HEK293T (cell line): Measurements from ENCODE around the gene TMEM134.
A peak's percentile ranks its signal among the peaks of the same experiment; 100 is the strongest.

ENCODE experiments used
- ARNT ChIP-seq: fragments of 450-650 bp; IDR thresholded peaks from 2 replicates; pipeline ENCODE4 v1.6.1; 2017; ENCODE audit warnings: mild to moderate bottlenecking
- BHLHE40 ChIP-seq: fragments of 450-650 bp; IDR thresholded peaks from 2 replicates; pipeline ENCODE4 v1.6.1; 2016; ENCODE audit warnings: mild to moderate bottlenecking, moderate library complexity, borderline replicate concordance
- CTBP1 ChIP-seq: fragments of 450-650 bp; IDR thresholded peaks from 2 replicates; pipeline ENCODE4 v1.6.1; 2016; ENCODE audit warnings: borderline replicate concordance
- FOXA1 ChIP-seq: fragments of 450-650 bp; IDR thresholded peaks from 2 replicates; pipeline ENCODE4 v1.6.1; 2016; ENCODE audit warnings: mild to moderate bottlenecking
- FOXM1 ChIP-seq: fragments of 450-650 bp; IDR thresholded peaks from 2 replicates; pipeline ENCODE4 v1.6.1; 2017; ENCODE audit warnings: mild to moderate bottlenecking, borderline replicate concordance
- NFRKB ChIP-seq: fragments of 450-650 bp; IDR thresholded peaks from 2 replicates; pipeline ENCODE4 v1.6.1; 2016; ENCODE audit warnings: mild to moderate bottlenecking, moderate library complexity
- SUZ12 ChIP-seq: fragments of 450-650 bp; IDR thresholded peaks from 2 replicates; pipeline ENCODE4 v1.6.1; 2016; ENCODE audit warnings: mild to moderate bottlenecking
- TARDBP ChIP-seq: fragments of 450-650 bp; IDR thresholded peaks from 2 replicates; pipeline ENCODE4 v1.6.1; 2016
- ZNF384 ChIP-seq: fragments of 450-650 bp; IDR thresholded peaks from 2 replicates; pipeline ENCODE4 v1.6.1; 2016
- TF ChIP-seq, protein P1 (sequence below): fragments of 450-650 bp; IDR thresholded peaks from 2 replicates; pipeline ENCODE4 v1.6.1; 2016

DNA sequence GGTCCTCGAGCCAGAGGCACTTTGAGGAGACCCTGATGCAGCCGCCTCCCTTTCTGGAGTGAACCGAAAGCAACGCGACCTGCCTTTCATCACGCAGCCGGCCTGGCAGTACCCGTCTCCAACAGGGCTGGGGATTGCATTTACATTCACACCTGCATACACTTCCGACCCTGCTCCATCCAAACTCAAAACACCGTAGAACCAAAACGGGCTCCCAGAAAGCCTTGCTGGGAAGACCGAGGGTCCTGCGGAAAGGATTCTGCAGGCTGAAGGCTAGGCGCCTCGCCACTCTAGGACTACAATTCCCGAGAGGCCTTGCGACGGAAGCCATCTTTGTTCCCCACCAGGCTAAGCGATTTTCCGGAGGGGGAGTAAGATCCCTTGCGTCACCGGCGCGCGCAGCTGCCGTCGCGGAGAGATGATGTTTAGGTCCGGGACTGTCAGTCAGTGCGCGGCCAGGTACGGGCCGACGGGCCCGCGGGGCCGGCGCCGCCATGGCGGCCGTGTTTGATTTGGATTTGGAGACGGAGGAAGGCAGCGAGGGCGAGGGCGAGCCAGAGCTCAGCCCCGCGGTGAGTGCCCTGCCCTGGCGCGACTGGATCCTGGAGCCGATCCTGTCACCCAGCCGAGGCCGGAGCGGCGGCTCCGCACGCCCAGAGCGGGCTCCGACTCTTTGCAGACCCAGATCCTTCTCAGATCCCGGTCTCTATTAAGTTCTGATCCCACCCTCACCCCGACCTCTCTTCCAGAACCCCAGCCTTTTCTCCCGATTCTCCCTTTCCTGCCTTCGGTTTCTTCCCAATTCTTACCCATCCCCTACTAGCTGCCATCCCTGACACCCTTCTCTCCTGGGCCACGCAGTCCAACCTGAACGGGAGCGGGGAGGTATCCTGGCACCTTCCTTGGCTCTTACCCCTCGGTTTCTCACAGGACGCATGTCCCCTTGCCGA lies 40.7 kb downstream of the TMEM134 start, which contains the start of gene RPS6KB2:
- TF ChIP-seq ZNF384 (no peak), FOXA1 (no peak), NFRKB (no peak), BHLHE40 (no peak), SUZ12 (no peak), TARDBP (no peak), FOXM1 (no peak; the same call in 1 of the 2 replicates), CTBP1 (no peak), ARNT (no peak)
- TF ChIP-seq, protein P1, sequence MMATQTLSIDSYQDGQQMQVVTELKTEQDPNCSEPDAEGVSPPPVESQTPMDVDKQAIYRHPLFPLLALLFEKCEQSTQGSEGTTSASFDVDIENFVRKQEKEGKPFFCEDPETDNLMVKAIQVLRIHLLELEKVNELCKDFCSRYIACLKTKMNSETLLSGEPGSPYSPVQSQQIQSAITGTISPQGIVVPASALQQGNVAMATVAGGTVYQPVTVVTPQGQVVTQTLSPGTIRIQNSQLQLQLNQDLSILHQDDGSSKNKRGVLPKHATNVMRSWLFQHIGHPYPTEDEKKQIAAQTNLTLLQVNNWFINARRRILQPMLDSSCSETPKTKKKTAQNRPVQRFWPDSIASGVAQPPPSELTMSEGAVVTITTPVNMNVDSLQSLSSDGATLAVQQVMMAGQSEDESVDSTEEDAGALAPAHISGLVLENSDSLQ = peak; percentile 97
